IPS-NIHi7 (cell line): ENCODE data around the gene REEP6.

ENCODE experiments used
- DNase-seq: peaks from one replicate; pipeline ENCODE4 v3.0.0; 2012; ENCODE audit warnings: mixed read lengths; ENCODE audit errors: extremely low spot score

Gene REEP6

DNA sequence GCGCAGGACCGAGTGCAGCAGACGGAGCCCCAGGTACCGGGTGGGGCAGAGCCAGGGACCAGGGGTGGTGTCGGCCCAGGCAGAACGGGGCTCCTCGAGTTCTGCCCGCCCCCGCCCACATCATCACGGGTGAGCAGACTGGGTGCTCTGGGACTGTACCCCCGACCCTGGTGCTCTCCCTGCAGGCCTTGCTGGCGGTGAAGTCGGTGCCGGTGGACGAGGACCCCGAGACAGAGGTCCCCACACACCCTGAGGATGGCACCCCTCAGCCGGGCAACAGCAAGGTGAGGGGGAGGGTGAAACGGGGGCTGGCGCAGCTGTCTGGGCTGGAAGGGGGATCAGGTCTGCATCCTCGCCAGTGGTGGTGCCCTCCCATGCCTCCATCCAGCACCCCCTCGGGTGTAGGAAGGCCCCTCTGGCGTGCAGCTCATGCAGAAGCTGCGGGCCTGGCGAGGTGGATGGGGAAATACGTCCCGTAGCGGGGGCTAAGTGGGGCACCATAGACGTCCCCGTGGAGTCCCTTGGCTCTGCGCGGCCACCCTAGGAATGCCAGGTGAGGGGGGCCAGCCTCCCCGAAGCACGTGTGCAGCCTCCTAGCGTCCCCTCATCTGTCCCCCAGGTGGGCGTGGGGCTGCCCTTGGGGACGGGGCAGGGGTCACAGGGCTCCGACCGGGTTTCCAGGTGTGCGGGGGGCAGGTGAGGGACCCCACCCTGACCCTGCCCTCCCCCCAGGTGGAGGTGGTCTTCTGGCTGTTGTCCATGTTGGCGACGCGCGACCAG is 34.7 kb upstream of the REEP6 start:
- DNase-seq: no peak

DNA sequence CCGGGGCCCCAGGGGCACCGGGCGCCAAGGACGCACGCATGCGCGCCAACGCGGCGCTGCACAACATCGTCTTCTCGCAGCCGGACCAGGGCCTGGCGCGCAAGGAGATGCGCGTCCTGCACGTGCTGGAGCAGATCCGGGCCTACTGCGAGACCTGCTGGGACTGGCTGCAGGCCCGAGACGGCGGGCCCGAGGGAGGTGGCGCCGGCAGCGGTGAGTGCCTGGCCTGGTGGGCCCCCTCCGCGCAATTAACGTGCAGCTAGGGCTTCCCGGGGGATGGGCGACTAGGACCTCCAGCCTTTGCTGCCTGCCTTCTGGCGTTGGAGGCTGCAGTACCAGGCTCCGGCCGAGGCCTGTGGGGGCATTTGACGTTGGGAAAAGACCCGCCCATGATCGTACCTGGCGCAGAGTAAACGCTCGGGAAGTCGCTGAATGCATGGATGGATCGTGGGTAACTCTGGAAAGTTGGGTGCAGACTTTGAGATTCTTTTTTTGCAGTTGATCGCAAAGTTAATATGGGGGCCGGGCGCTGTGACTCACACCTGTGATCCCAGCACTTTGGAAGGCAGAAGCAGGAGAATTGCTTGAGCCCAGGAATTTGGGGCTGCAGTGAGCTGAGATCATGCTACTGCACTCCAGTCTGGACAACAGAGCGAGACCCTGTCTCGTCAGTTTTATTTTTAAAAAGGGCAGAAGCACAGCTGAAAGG is 33.8 kb upstream of the REEP6 start:
- DNase-seq: no peak

DNA sequence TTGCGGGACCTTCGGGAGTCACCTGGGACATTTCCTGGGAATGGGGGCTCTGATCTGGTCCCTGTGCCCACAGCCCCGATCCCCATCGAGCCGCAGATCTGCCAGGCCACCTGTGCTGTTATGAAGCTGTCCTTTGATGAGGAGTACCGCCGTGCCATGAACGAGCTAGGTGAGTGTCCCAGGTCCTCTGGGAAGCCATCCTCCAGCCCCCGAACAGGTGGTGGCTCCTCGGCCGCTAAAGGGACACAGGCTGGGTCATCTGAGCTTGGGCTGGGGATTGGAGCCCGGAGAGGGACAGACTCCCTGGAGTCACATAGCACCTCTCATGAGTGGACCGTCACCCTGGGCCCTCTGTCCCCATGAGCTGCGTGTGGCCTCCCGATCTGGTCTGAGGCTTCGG is 33.1 kb upstream of the REEP6 start:
- DNase-seq: no peak

DNA sequence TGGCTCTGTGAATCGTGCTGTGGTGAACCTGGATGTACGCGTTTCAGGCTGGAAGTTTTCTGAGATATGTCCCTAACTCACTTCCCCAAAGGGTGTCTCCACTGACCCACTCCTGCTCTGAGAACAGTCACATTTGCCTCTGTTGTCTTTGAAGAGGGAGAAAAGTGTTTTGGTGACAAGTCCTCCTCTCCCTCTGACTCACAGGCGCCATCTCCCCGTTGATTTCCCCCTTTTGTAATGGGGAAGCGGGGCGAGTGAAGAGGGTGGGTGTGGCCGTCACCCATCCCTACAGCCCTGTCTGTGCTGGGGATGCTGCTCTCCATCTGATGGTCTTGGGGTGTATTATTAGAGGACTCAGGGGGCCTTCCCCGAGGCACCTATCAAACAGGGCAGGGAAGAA is 31.5 kb upstream of the REEP6 start:
- DNase-seq: no peak

DNA sequence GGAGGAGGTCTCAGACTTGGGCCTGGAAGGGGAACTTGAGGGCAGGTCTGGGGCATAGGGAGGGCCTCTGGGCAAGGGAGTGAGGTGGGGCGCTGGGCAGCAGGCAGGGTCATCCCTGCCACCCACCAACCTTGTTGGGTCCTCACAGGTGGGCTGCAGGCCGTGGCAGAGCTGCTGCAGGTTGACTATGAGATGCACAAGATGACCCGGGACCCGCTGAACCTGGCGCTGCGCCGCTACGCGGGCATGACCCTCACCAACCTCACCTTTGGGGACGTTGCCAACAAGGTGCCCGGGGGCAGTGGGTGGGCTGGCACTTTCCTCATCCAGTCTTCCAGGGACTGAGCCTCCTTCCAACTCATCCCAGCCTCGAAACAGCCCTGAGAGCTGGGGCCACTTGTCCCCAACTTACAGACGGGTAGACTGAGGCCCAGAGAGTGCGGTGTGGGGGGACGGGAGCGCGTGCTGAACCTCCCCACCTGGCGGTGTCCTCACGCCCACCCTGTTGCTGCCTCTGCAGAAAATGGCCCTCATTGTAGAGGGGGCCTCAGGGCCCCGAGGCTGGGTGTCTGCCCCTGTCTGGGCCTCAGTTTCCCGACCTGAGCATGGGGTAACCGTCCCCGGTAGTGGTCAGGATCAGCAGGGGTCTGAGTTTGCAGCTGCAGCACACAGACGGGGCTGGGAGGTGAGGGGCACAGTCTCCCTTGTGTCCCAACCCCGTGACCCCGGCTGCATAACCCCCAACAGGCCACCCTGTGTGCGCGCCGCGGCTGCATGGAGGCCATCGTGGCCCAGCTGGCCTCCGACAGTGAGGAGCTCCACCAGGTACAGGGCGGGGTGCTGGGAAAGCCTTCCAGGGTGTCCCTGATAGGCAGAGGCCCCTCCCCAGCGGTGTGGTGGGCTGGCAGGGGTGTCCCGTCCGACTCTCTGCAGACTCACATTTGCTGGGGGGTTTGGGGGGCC is 30.7 kb upstream of the REEP6 start:
- no peak for DNase-seq

DNA sequence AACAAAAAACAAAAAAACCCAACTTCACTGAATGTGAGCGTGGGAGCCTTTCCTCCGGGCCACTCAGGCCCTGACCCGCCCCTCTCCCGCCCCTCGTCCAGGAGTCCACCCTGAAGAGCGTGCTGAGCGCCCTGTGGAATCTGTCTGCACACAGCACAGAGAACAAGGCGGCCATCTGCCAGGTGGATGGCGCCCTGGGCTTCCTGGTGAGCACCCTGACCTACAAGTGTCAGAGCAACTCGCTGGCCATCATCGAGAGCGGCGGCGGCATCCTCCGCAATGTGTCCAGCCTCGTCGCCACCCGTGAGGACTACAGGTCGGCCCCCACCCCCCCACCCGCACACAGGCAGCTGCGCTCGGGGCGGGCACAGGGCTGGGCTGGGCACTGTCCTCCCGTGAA is 29.1 kb upstream of the REEP6 start:
- DNase-seq: no peak

DNA sequence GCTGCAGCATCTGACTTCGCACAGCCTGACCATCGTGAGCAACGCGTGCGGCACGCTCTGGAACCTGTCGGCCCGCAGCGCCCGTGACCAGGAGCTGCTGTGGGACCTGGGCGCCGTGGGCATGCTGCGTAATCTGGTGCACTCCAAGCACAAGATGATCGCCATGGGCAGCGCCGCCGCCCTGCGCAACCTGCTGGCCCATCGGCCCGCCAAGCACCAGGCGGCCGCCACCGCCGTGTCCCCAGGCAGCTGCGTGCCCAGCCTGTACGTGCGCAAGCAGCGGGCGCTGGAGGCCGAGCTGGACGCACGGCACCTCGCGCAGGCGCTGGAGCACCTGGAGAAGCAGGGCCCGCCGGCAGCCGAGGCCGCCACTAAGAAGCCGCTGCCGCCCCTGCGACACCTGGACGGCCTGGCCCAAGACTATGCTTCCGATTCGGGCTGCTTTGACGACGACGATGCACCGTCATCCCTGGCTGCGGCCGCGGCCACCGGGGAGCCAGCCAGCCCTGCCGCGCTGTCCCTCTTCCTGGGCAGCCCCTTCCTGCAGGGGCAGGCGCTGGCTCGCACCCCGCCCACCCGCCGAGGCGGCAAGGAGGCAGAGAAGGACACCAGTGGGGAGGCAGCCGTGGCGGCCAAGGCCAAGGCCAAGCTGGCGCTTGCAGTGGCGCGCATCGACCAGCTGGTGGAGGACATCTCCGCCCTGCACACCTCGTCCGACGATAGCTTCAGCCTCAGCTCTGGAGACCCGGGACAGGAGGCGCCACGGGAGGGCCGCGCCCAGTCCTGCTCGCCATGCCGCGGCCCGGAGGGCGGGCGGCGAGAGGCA is 25.6 kb upstream of the REEP6 start:
- peak; percentile 66 for DNase-seq

DNA sequence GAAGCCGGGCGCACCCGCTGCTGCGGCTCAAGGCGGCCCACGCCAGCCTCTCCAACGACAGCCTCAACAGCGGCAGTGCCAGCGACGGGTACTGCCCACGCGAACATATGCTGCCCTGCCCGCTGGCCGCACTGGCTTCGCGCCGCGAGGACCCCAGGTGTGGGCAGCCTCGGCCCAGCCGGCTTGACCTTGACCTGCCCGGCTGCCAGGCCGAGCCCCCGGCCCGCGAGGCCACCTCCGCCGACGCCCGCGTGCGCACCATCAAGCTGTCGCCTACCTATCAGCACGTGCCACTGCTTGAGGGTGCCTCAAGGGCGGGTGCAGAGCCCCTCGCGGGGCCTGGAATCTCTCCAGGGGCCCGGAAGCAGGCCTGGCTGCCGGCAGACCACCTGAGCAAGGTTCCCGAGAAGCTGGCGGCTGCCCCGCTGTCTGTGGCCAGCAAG is 24.9 kb upstream of the REEP6 start:
- no peak for DNase-seq

DNA sequence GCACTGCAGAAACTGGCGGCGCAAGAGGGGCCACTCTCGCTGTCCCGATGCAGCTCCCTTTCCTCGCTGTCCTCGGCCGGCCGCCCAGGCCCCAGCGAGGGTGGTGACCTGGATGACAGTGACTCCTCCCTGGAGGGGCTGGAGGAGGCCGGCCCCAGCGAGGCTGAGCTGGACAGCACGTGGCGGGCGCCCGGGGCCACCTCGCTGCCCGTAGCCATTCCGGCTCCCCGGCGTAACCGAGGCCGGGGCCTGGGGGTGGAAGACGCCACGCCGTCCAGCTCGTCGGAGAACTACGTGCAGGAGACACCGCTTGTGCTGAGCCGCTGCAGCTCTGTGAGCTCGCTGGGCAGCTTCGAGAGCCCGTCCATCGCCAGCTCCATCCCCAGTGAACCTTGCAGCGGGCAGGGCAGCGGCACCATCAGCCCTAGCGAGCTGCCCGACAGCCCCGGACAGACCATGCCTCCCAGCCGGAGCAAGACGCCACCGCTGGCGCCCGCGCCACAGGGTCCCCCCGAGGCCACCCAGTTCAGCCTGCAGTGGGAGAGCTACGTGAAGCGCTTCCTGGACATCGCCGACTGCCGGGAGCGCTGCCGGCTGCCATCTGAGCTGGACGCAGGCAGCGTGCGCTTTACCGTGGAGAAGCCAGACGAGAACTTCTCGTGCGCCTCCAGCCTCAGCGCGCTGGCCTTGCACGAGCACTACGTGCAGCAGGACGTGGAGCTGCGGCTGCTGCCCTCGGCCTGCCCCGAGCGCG is 24.3 kb upstream of the REEP6 start:
- DNase-seq: no peak

DNA sequence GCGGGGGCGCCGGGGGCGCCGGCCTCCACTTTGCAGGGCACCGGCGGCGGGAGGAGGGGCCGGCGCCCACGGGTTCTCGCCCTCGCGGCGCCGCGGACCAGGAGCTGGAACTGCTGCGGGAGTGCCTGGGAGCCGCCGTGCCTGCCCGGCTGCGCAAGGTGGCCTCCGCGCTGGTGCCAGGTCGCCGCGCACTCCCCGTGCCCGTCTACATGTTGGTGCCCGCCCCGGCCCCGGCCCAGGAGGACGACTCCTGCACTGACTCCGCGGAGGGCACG is 23.8 kb upstream of the REEP6 start:
- DNase-seq: no peak

DNA sequence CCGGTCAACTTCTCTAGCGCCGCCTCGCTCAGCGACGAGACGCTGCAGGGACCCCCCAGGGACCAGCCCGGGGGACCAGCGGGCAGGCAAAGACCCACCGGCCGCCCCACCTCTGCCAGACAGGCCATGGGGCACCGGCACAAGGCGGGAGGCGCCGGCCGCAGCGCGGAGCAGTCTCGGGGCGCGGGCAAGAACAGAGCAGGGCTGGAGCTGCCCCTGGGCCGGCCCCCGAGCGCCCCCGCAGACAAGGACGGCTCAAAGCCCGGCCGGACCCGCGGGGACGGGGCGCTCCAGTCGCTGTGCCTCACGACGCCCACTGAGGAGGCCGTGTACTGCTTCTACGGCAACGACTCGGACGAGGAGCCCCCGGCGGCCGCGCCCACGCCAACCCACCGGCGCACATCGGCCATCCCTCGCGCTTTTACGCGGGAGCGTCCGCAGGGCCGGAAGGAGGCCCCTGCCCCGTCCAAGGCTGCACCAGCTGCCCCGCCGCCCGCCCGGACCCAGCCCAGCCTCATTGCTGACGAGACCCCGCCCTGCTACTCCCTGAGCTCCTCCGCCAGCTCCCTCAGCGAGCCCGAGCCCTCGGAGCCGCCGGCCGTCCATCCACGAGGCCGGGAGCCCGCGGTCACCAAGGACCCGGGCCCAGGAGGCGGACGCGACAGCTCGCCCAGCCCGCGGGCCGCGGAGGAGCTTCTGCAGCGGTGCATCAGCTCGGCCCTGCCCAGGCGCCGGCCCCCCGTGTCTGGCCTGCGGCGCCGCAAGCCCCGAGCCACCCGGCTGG is 23.3 kb upstream of the REEP6 start:
- DNase-seq: peak; percentile 40

DNA sequence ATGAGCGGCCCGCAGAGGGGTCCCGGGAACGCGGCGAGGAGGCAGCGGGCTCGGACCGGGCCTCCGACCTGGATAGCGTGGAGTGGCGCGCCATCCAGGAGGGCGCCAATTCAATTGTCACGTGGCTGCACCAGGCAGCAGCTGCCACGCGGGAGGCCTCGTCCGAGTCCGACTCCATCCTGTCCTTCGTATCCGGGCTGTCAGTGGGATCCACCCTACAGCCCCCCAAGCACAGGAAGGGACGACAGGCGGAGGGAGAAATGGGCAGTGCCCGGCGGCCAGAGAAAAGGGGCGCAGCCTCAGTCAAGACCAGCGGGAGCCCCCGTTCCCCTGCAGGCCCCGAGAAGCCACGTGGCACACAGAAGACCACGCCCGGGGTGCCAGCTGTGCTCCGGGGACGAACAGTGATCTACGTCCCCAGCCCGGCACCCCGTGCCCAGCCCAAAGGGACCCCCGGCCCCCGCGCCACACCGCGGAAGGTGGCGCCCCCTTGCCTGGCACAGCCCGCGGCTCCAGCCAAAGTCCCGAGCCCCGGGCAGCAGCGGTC is 22.6 kb upstream of the REEP6 start:
- DNase-seq: no peak

DNA sequence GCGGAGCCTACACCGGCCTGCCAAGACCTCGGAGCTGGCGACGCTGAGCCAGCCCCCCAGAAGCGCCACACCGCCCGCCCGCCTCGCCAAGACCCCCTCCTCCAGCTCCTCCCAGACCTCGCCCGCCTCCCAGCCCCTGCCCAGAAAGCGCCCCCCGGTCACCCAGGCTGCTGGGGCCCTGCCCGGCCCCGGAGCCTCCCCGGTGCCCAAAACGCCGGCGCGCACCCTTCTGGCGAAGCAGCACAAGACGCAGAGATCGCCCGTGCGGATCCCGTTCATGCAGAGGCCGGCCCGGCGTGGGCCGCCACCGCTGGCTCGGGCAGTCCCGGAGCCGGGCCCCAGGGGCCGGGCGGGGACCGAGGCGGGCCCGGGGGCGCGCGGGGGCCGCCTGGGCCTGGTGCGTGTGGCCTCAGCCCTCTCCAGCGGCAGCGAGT is 22.1 kb upstream of the REEP6 start:
- DNase-seq: peak; percentile 42

DNA sequence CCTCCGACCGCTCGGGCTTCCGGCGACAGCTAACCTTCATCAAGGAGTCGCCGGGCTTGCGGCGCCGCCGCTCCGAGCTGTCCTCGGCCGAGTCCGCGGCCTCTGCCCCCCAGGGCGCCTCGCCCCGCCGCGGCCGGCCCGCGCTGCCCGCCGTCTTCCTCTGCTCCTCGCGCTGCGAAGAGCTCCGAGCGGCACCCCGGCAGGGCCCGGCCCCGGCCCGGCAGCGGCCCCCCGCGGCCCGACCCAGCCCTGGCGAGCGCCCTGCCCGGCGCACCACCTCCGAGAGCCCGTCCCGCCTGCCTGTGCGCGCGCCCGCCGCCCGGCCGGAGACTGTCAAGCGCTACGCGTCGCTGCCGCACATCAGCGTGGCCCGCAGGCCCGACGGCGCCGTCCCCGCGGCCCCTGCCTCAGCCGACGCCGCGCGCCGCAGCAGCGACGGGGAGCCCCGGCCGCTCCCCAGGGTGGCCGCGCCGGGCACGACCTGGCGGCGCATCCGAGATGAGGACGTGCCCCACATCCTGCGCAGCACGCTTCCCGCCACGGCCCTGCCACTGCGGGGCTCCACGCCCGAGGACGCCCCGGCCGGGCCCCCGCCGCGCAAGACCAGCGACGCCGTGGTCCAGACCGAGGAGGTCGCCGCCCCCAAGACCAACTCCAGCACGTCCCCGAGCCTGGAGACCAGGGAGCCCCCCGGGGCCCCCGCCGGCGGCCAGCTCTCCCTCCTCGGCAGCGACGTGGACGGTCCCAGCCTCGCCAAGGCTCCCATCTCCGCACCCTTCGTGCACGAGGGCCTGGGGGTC is 21.5 kb upstream of the REEP6 start:
- peak; percentile 29 for DNase-seq

DNA sequence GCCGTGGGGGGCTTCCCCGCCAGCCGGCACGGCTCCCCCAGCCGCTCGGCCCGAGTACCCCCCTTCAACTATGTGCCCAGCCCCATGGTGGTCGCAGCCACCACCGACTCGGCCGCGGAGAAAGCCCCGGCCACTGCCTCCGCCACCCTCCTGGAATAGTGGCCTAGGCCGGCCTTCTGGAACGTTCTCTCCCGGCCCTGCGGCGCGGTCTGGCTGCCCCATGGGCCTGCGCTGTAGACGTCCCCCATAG is 21.0 kb upstream of the REEP6 start:
- DNase-seq: no peak

DNA sequence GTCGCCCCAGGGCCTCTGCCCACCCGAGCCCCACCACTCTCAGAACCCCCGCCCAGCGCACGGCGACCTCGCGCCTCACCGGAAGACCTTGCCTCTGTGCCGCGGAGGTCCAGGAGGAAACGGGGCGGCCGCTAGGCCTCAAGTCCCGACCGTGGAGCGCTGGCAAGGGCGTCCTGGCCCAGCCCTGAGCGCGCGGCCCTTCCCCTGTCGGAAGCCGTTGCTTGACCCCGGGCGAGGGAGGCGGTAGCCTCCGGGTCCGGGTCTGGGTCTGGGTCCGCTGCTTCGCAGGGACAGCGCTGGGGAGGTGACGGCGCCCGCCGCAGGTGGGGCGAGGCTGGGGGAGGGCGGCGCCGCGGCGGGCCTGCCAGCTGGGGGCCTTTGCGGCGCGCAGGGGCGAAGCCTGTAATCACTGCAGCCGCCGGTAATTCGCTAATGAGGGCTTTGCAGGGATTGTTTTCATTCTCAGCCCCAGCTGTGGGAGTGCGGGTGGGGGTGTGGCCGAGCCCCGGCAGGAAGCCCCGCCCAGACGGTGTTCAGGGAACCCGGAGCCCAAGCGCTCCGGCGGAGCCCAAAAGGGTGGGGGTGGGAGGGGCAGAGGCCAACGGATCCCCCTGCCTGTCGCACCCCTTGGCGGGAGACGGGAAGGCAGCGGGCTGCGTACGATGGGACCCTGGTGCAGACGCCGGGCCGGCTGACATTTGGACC is 20.5 kb upstream of the REEP6 start:
- DNase-seq: peak; percentile 74

DNA sequence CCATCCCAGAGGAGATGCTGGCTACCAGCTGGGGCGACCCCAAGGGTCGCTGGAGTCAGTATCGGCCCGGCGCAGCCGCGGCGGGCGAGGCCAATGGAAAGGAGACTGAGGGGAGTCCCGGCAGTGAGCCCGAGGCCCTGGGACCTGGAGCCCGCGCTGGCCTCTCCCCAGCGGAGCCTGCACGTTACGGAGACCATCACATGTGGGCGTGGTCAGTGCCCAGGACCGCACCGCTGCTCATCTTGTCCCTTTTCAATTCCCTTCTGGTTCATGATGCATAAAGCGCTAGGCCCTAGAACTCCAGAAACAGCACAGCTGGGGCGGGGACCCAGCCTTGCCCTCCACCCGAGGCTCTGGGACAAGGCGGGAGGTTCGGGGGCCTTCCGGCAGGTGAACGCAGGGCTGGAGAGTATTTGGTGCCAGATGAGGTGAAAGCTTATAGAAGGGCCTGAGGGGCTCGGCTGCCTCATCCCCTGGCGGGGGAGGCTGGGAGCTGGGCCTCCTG is 19.9 kb upstream of the REEP6 start:
- DNase-seq: peak; percentile 64

DNA sequence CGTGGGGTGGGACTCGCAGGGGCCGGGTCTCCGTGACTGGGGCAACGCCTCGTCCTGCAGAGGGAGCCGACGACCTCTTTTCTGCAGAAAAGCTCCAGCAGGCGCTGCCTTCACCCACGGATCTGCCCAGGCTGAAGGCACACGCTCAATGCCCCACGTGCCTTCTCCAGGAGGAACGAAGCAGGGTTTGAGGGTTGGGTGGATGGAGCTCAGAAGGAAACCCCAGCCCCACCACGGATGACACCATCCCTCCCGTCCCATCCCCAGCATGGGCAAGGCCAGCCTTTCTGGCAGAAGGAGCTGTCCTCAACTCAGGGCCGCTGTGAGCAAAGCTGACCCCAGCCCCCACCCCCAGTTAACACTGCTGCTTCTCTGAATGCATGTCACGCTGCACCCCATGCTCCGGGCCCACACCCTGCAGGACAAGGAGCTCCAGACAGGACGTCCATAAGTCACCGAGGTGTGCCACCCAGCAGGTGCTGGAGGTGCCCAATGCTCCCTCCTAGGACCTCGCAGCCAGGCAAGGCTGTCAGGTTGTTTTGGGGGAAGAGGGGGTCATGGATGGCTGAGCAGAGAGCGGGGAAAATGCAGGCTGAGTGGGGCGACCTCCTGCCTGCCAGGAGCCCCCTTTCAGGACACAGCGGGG is 19.3 kb upstream of the REEP6 start:
- no peak for DNase-seq
